ENCODE results near the gene KCNQ1. TPM values are rescaled to one million over a fixed set of nuclear protein-coding genes. Genes with fewer than 3 reads are reported as not detected.

KCNQ1 gene
- total RNA-seq, 2 donors from 2014 or later = 38.9 to 46.1 TPM

- H3K27ac ChIP-seq = no peak overlapping the region
- H3K27me3 ChIP-seq = no peaks in the 10 kb centered on the region
- intact Hi-C loops (cut with DNase I) = no loop called here
- TF ChIP-seq CTCF (IDR thresholded peaks at IDR 0.05) (no peak), POLR2A (IDR thresholded peaks at IDR 0.05) (no peak)
- no peaks in the 10 kb centered on the region for H3K9me3 ChIP-seq
- no peaks in the 10 kb centered on the region for H3K36me3 ChIP-seq (replicated peaks in 1 of 2; ENCODE audit: insufficient read depth in 1 of 2, low read depth in 2 of 2)
- DNase-seq (no peak), ATAC-seq (no peak)
- 77 to 79% methylated on average over 8 to 9 of the region's 9 CpGs for WGBS, 2 donors
- H3K4me1 ChIP-seq = peaks cover 18% of the 10 kb centered on the region
- no peak overlapping the region for H3K4me3 ChIP-seq
Measured at GRCh38 chr11:2896047-2896446, 451.2 kb downstream of the KCNQ1 start.

- H3K4me1 ChIP-seq = peaks cover 8% of the 10 kb centered on the region
- 85% methylated on average over 5 of the region's 6 CpGs; no CpG with 5 or more reads in 1 of the 2 donors for WGBS, 2 donors
- no peaks in the 10 kb centered on the region for H3K36me3 ChIP-seq (replicated peaks in 1 of 2; ENCODE audit: insufficient read depth in 1 of 2, low read depth in 2 of 2)
- ATAC-seq (no peak), DNase-seq (no peak)
- no peak for TF ChIP-seq CTCF (IDR thresholded peaks at IDR 0.05)
- no peak for TF ChIP-seq POLR2A (IDR thresholded peaks at IDR 0.05)
- H3K4me3 ChIP-seq = no peak overlapping the region
- no peak overlapping the region for H3K27ac ChIP-seq
- H3K9me3 ChIP-seq = no peaks in the 10 kb centered on the region
- intact Hi-C loops (cut with DNase I) = no loop called here
- H3K27me3 ChIP-seq = no peaks in the 10 kb centered on the region
Measured at GRCh38 chr11:2897048-2897447, 452.2 kb downstream of the KCNQ1 start.

- Histone ChIP-seq H3K36me3 (replicated peaks in 1 of 2; ENCODE audit: insufficient read depth in 1 of 2, low read depth in 2 of 2) (no peaks in the 10 kb centered on the region), H3K27me3 (no peaks in the 10 kb centered on the region), H3K4me1 (peaks cover 15% of the 10 kb centered on the region), H3K27ac (peak overlapping the region in 2 of 4 donors; percentile 49 to 71), H3K4me3 (no peak overlapping the region), H3K9me3 (no peaks in the 10 kb centered on the region)
- intact Hi-C loops (cut with DNase I) = no loop called here
- DNase-seq (peak in 3 of 4 donors; percentile 45 to 76 (median 55)), ATAC-seq (no peak)
- 65 to 85% methylated on average over 12 of the region's 12 CpGs for WGBS, 2 donors
- no peak for TF ChIP-seq CTCF (IDR thresholded peaks at IDR 0.05)
- no peak for TF ChIP-seq POLR2A (IDR thresholded peaks at IDR 0.05)
Measured at GRCh38 chr11:2898366-2899079, 453.7 kb downstream of the KCNQ1 start.

Small RNAs within 50 kb of the gene (small RNA-seq; reads per million reads assigned to genes)
- gene AC013791.1 (not detected), gene COX6CP18 (not detected), gene RF01947 (not detected), gene RF01948 (not detected), gene RF01950 (not detected)

Other genes with a start within 250 kb of the KCNQ1 start
- 1 to 10 TPM in 1 of 2 donors, not detected in 1; 3.0 TPM for gene ASCL2, start 174.4 kb upstream of the KCNQ1 start, total RNA-seq
- under 1 TPM; 0.26 to 0.33 TPM for gene C11orf21, start 143.1 kb upstream of the KCNQ1 start, total RNA-seq
- 1 to 10 TPM in 1 of 2 donors, not detected in 1; 5.9 TPM for gene TSPAN32, start 143.0 kb upstream of the KCNQ1 start, total RNA-seq
- gene CD81, start 67.7 kb upstream of the KCNQ1 start, total RNA-seq = 100 to 1,000 TPM; 217 to 332 TPM
- 10 to 100 TPM; 21.5 to 25.7 TPM for gene TSSC4, start 44.3 kb upstream of the KCNQ1 start, total RNA-seq
- 1 to 10 TPM in 1 of 2 donors, under 1 TPM in 1; under 0.01 to 2.6 TPM for gene TRPM5, start 494 bp upstream of the KCNQ1 start, total RNA-seq

Data from body of pancreas (tissue), 4 donors.